OCI-LY7 (cell line): ENCODE results near the gene BTBD17. TPM values are rescaled to one million over a fixed set of nuclear protein-coding genes. Genes with fewer than 3 reads are reported as not detected.

Experiments
- BruUV-seq: library from RNA; stranded (reverse); fragments of 400-500 nt; replicated peaks from 2 replicates; lab custom pipeline; 2021; lab: Mats Ljungman, UMichigan
- CTCF ChIA-PET: fragments of 300-600 bp; sonication (Branson Sonifier 250); formaldehyde crosslinking; loops from one replicate; lab custom pipeline; 2022; ENCODE audit warnings: antibody characterized with exemption; ENCODE audit not compliant: unreplicated experiment; lab: Charles Lee
- POLR2A ChIA-PET: fragments of 300-600 bp; sonication (Branson Sonifier 250); formaldehyde crosslinking; loops from one replicate; lab custom pipeline; 2022; ENCODE audit warnings: antibody characterized with exemption; lab: Charles Lee
- DNase-seq: peaks from one replicate; pipeline ENCODE4 v3.0.0-alpha.2; 2015; ENCODE audit warnings: low spot score
- H2AFZ ChIP-seq: fragments of 200-600 bp; sonication (generic), shearing (Covaris generic); 2 replicates; pipeline ENCODE4 v1.6.1; 2014; ENCODE audit warnings: mild to moderate bottlenecking, antibody characterized with exemption, low read length, moderate library complexity
- H3K27ac ChIP-seq: fragments of 200-600 bp; sonication (generic); 2 replicates; pipeline ENCODE4 v1.5.1; 2014; ENCODE audit warnings: mixed run types, low read depth, mild to moderate bottlenecking, moderate library complexity, low read length, inconsistent platforms; ENCODE audit not compliant: poor library complexity, severe bottlenecking
- H3K36me3 ChIP-seq: fragments of 200-600 bp; sonication (generic); 2 replicates; pipeline ENCODE4 v1.6.1; 2014; ENCODE audit warnings: mild to moderate bottlenecking, antibody characterized with exemption, low read length, moderate library complexity, mixed read lengths; ENCODE audit not compliant: insufficient read depth
- H3K4me1 ChIP-seq: fragments of 200-600 bp; sonication (generic); 2 replicates; pipeline ENCODE4 v1.5.1; 2014; ENCODE audit warnings: mild to moderate bottlenecking, low read length; ENCODE audit not compliant: insufficient read depth, poor library complexity, severe bottlenecking
- H3K4me2 ChIP-seq: fragments of 200-600 bp; sonication (generic); 2 replicates; pipeline ENCODE4 v1.6.1; 2014; ENCODE audit warnings: mild to moderate bottlenecking, low read length
- H3K4me3 ChIP-seq: fragments of 200-600 bp; sonication (generic); 2 replicates; pipeline ENCODE4 v1.5.1; 2014; ENCODE audit warnings: mild to moderate bottlenecking, low read depth, low read length; ENCODE audit not compliant: poor library complexity, severe bottlenecking
- H3K79me2 ChIP-seq: fragments of 200-600 bp; sonication (generic); 2 replicates; pipeline ENCODE4 v1.6.1; 2016; ENCODE audit warnings: low read depth, mild to moderate bottlenecking, low read length, moderate library complexity, mixed read lengths; ENCODE audit not compliant: insufficient read depth
- H3K9me2 ChIP-seq: fragments of 200-600 bp; sonication (generic); 2 replicates; pipeline ENCODE4 v1.6.1; 2016; ENCODE audit warnings: mild to moderate bottlenecking, low read length, mixed read lengths; ENCODE audit not compliant: insufficient read depth
- H3K9me3 ChIP-seq: fragments of 200-600 bp; sonication (generic); 2 replicates; pipeline ENCODE4 v1.6.1; 2014; ENCODE audit warnings: mild to moderate bottlenecking, mixed run types, low read length, mixed read lengths
- H4K20me1 ChIP-seq: fragments of 200-600 bp; sonication (generic); 2 replicates; pipeline ENCODE4 v1.6.1; 2014; ENCODE audit warnings: mild to moderate bottlenecking, antibody characterized with exemption, low read length, moderate library complexity, mixed read lengths; ENCODE audit not compliant: insufficient read depth
- CTCF ChIP-seq: fragments of 200-600 bp; sonication (generic); conservative IDR thresholded peaks from 2 replicates; pipeline ENCODE4 v1.5.1; 2014; ENCODE audit warnings: mild to moderate bottlenecking, antibody characterized with exemption, low read length, moderate library complexity, mixed read lengths
- EZH2phosphoT487 ChIP-seq: fragments of 200-600 bp; sonication (generic); IDR thresholded peaks from 2 replicates; pipeline ENCODE4 v1.6.1; 2018; ENCODE audit warnings: low read depth, borderline replicate concordance, mild to moderate bottlenecking, mixed run types, antibody characterized with exemption, low read length, moderate library complexity, mixed read lengths
- intact Hi-C: fragments of 100-400 bp; cut with micrococcal nuclease; formaldehyde crosslinking; loops from one replicate; pipeline ENCODE4 v1.10.0; 2022; ENCODE audit not compliant: unreplicated experiment
- total RNA-seq, 2 experiments: library from RNA; depleted of rRNA in 1 of 2; stranded (reverse); fragments of >200 nt in 1 of 2; shearing (Covaris generic) in 1 of 2; gene quantifications; 2 replicates each; pipeline ENCODE4 v1.2.3, GENCODE V29; 2014 to 2022

Gene BTBD17
- total RNA-seq, 2 experiments from 2014 or later, result not detected

- no peak overlapping the region for H2AFZ ChIP-seq
- H4K20me1 ChIP-seq, result no peaks in the 10 kb centered on the region
- H3K79me2 ChIP-seq, result no peaks in the 10 kb centered on the region
- H3K4me3 ChIP-seq, result no peak overlapping the region
- intact Hi-C loops, result loop anchor here (1.0 kb wide), 2 partner anchors 89 to 125 kb away; no protein-coding TSS in a partner anchor
- POLR2A ChIA-PET, result interaction anchor here (0.6 to 1.5 kb wide), 6 partner anchors 24 to 314 kb away, joined by 3 to 5 read pairs (median 4); no protein-coding TSS in a partner anchor
- H3K27ac ChIP-seq, result no peak overlapping the region
- no TSS peak for BruUV-seq
- TF ChIP-seq CTCF (peak; percentile 99), EZH2phosphoT487 (no peak)
- DNase-seq, result peak; percentile 71
- CTCF ChIA-PET, result interaction anchor here (0.5 to 1.5 kb wide), 7 partner anchors 9 to 162 kb away, joined by 3 to 4 read pairs (median 3); no protein-coding TSS in a partner anchor
- no peaks in the 10 kb centered on the region for H3K9me3 ChIP-seq
- H3K4me2 ChIP-seq, result no peak overlapping the region
- peaks cover 6% of the 10 kb centered on the region for H3K4me1 ChIP-seq
- no peaks in the 10 kb centered on the region for H3K9me2 ChIP-seq
- H3K36me3 ChIP-seq, result no peaks in the 10 kb centered on the region
Measured at GRCh38 chr17:74368341-74369081, 6.8 kb upstream of the BTBD17 start.

- Histone ChIP-seq H3K9me2 (no peaks in the 10 kb centered on the region), H3K27ac (no peak within 1 kb of the TSS), H3K79me2 (no peaks in the 10 kb centered on the region), H3K36me3 (no peaks in the 10 kb centered on the region), H2AFZ (no peak within 1 kb of the TSS), H4K20me1 (no peaks in the 10 kb centered on the region), H3K9me3 (no peaks in the 10 kb centered on the region), H3K4me3 (no peak within 1 kb of the TSS), H3K4me1 (peaks cover 6% of the 10 kb centered on the region), H3K4me2 (no peak within 1 kb of the TSS)
- intact Hi-C loops, result no loop called here
- no TSS peak for BruUV-seq
- POLR2A ChIA-PET, result no interaction called here
- no peak for DNase-seq
- TF ChIP-seq CTCF (no peak), EZH2phosphoT487 (no peak)
- CTCF ChIA-PET, result interaction anchor here (0.6 kb wide), 1 partner anchor 143 kb away, joined by 3 read pairs; no protein-coding TSS in a partner anchor
Measured at GRCh38 chr17:74367206-74367605, 5.5 kb upstream of the BTBD17 start, which contains the start of gene GPR142. Gene GPR142, plus strand, starts transcription at chr17:74367506. Its CDS starts 2,035 bp downstream, at chr17:74369541.
